Osteocyte (in vitro differentiated cells): ENCODE measurements around the gene VAT1L. TPM values are rescaled to one million over a fixed set of nuclear protein-coding genes. Genes with fewer than 3 reads are reported as not detected.

Experiments used
- DNase-seq: peaks from one replicate; pipeline ENCODE4 v3.0.0; 2021; ENCODE audit warnings: mixed read lengths; ENCODE audit not compliant: unreplicated experiment; ENCODE audit errors: extremely low spot score
- H3K27ac Mint-ChIP-seq: one replicate; pipeline ENCODE4 v1.8.0; 2021; ENCODE audit warnings: mild to moderate bottlenecking, mixed read lengths; ENCODE audit not compliant: unreplicated experiment
- H3K27me3 Mint-ChIP-seq: one replicate; pipeline ENCODE4 v1.8.0; 2021; ENCODE audit warnings: mixed read lengths; ENCODE audit not compliant: unreplicated experiment
- H3K36me3 Mint-ChIP-seq: one replicate; pipeline ENCODE4 v1.8.0; 2021; ENCODE audit warnings: mixed read lengths; ENCODE audit not compliant: unreplicated experiment
- H3K4me1 Mint-ChIP-seq: one replicate; pipeline ENCODE4 v1.8.0; 2021; ENCODE audit warnings: mixed read lengths; ENCODE audit not compliant: unreplicated experiment
- H3K4me3 Mint-ChIP-seq: one replicate; pipeline ENCODE4 v1.8.0; 2021; ENCODE audit warnings: mild to moderate bottlenecking, moderate library complexity, mixed read lengths; ENCODE audit not compliant: unreplicated experiment
- H3K9me3 Mint-ChIP-seq: one replicate; pipeline ENCODE4 v1.8.0; 2021; ENCODE audit warnings: mixed read lengths; ENCODE audit not compliant: unreplicated experiment
- CTCF ChIP-seq: fragments of 200-600 bp; sonication (generic); IDR thresholded peaks from 2 replicates; pipeline ENCODE4 v1.5.0; 2021; ENCODE audit warnings: antibody characterized with exemption, mild to moderate bottlenecking, moderate library complexity
- total RNA-seq: library from RNA; stranded (reverse); gene quantifications from 2 replicates; pipeline ENCODE4 v1.2.1, GENCODE V29; 2021

VAT1L gene
- total RNA-seq, 1 donor from 2014 or later, result not detected

GRCh38 chr16:77748421-77749005 is 39.9 kb upstream of the VAT1L start:
- H3K27ac Mint-ChIP-seq, result no peak overlapping the region
- H3K4me1 Mint-ChIP-seq, result no peaks in the 10 kb centered on the region
- no peaks in the 10 kb centered on the region for H3K36me3 Mint-ChIP-seq
- peaks cover 3% of the 10 kb centered on the region for H3K9me3 Mint-ChIP-seq
- H3K4me3 Mint-ChIP-seq, result no peak overlapping the region
- H3K27me3 Mint-ChIP-seq, result no peaks in the 10 kb centered on the region
- no peak for DNase-seq
- TF ChIP-seq CTCF, result no peak

- H3K4me3 Mint-ChIP-seq, result no peak overlapping the region
- H3K9me3 Mint-ChIP-seq, result peaks cover 3% of the 10 kb centered on the region
- H3K27me3 Mint-ChIP-seq, result no peaks in the 10 kb centered on the region
- TF ChIP-seq CTCF, result no peak
- H3K36me3 Mint-ChIP-seq, result no peaks in the 10 kb centered on the region
- DNase-seq, result no peak
- H3K4me1 Mint-ChIP-seq, result no peaks in the 10 kb centered on the region
- no peak overlapping the region for H3K27ac Mint-ChIP-seq
These were observed 38.9 kb upstream of the VAT1L start for GRCh38 chr16:77749415-77749814.

- no peak for DNase-seq
- no peak overlapping the region for H3K27ac Mint-ChIP-seq
- H3K4me3 Mint-ChIP-seq, result no peak overlapping the region
- H3K27me3 Mint-ChIP-seq, result no peaks in the 10 kb centered on the region
- H3K4me1 Mint-ChIP-seq, result no peaks in the 10 kb centered on the region
- no peaks in the 10 kb centered on the region for H3K36me3 Mint-ChIP-seq
- TF ChIP-seq CTCF, result no peak
- peaks cover 22% of the 10 kb centered on the region for H3K9me3 Mint-ChIP-seq
These were observed 30.3 kb upstream of the VAT1L start for GRCh38 chr16:77758046-77758445.

- H3K27me3 Mint-ChIP-seq, result no peaks in the 10 kb centered on the region
- H3K4me3 Mint-ChIP-seq, result no peak overlapping the region
- no peaks in the 10 kb centered on the region for H3K36me3 Mint-ChIP-seq
- TF ChIP-seq CTCF, result no peak
- H3K9me3 Mint-ChIP-seq, result peaks cover 22% of the 10 kb centered on the region
- H3K27ac Mint-ChIP-seq, result no peak overlapping the region
- DNase-seq, result no peak
- no peaks in the 10 kb centered on the region for H3K4me1 Mint-ChIP-seq
These were observed 29.9 kb upstream of the VAT1L start for GRCh38 chr16:77758508-77758907.

- Mint-ChIP-seq H3K4me3 (no peak overlapping the region), H3K4me1 (no peaks in the 10 kb centered on the region), H3K36me3 (no peaks in the 10 kb centered on the region), H3K9me3 (peaks cover 25% of the 10 kb centered on the region), H3K27me3 (no peaks in the 10 kb centered on the region), H3K27ac (no peak overlapping the region)
- no peak for TF ChIP-seq CTCF
- DNase-seq, result no peak
These were observed 29.2 kb upstream of the VAT1L start for GRCh38 chr16:77759201-77759600.
